ENCODE measurements around the gene GGACT.

Gene GGACT

DNA sequence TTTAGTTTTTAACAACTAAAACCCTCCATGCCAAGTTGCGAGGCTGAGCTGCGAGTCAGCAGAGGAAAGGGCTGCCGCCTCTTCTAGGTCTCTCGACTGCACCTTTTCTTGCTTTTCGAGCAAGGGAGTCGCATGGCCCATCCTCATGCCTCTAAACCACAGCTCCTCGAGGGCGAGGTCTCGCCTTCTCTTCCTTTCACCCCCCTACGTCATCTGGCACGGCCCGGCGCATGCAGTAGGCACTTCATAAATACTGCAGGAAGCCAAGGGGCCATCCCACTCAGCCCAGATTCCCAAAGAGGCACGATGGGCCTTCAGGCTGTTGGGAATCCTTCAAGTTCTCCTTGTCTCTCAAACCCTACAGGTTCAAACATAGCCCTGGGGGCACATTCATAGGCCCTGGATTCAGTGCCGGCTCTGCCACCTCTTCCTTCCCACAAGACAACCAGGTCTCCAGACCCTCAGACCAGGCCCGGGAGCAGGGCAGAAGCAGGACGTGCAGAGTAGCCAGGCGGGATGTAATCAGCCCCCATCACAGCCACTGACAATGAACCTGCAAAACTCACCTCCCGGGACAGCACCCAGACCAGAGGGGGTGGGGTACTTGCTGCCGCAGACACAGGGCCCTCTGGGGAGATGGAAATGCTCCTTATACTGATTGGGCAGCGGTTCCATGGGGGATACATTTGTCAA is 41.7 kb downstream of the GGACT start:
- DNase-seq, result no peak

DNA sequence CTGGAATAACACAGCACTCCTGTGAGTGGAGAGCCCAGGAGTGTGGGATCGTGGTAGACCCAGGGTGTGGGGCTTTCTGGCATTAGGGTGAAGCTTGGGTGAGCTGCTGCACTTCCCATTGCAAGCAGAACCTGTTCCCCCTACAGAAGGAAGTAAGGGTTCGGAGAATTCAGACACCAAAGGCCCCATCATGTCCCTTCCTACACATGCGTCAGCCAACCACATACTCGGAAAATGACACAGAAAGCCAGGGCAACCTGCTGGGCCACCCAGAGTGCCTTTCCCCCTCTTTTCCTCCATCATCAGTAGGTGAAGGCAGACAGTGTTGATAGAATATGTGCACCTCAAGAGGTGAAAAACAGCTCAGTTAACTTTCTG is 42.9 kb downstream of the GGACT start:
- DNase-seq, result no peak

DNA sequence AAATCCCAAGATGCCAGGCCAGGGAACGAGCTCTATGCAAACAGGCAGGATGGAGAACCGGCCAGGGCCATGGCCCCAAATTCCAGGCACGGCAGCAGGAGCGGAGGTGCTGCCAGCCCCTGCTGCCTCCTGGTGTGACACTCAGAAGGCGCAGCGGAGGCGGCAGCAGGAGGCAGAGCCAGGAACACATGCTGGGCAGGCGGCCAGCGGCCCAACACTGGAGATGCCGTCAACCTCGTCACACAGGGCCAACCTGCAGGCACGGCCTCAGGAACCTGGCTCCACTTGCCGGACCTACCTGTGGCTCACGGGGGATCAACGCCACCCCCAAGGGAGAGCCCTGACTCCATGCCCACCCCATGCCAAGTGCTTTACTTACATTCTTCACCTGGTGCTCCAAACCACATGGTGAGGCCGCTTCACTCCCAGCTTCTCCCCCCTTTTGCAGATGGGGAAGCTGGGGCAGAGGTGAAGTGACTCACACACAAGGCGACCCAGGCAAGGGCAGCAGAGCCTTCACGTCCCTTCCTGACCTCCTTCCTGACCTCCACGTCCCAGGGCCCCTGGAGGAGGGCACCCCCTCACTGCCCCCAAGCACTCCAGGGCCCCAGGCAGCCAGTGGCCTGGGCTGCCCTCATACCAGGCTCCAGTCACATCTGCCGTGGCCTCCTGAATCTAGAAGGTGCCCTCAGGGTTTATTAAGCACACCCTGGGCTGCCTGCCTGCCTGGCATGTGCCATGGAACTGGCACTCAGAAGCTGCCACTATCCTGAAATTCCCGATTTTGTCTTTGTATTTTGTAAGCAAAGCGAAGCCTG is 43.5 kb downstream of the GGACT start:
- no peak for DNase-seq

DNA sequence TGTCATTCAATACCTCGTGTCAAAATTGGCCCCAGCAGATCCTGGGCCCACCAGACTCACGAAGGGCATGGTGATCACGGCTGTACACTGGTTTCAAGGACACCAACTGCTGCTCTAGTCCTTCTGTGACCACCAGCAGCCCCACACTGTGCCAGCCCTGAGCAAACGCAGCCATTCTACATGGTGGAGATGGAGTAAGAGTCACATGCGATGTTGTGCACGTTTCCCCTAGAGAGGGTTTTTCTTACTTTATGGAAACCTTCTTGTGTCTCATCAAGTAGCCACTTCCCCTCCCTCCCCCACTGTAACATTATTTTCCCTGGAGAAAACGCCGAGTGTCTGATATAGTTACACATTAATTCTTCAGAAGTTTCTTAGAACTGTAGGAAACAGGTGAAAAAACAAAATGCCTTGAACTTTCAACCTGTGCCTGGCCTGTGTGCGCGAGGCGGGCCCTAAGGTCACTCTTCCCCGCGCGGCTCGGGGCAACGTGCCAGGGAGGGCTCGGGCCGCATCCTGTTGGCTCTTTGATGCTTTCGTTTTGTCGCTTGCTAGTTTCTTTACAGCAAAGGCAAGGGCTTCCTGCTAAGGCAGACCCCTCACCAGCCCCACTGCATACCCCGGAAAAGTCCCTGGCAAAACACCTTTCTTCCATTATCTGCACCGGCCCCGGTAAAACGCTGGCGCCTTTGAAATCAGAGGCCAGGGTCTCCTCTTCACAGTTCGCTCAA is 44.6 kb downstream of the GGACT start:
- peak; percentile 1 for DNase-seq

DNA sequence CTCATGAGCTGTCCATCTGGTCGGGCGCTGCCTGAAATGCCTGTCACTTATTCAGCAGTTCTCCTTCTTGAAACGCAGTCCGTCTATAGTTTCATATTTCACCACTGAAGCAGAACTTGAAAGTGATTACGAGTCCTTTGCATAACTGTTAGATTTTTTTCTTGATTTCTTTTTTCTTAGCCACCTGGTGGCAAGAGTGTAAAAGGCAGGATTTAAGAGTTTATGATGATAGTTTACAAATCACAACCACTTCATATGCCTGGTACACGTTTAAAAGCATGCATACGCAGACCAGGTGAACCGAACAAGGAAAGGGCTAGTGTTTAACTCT is 45.8 kb downstream of the GGACT start:
- peak; percentile 1 for DNase-seq

DNA sequence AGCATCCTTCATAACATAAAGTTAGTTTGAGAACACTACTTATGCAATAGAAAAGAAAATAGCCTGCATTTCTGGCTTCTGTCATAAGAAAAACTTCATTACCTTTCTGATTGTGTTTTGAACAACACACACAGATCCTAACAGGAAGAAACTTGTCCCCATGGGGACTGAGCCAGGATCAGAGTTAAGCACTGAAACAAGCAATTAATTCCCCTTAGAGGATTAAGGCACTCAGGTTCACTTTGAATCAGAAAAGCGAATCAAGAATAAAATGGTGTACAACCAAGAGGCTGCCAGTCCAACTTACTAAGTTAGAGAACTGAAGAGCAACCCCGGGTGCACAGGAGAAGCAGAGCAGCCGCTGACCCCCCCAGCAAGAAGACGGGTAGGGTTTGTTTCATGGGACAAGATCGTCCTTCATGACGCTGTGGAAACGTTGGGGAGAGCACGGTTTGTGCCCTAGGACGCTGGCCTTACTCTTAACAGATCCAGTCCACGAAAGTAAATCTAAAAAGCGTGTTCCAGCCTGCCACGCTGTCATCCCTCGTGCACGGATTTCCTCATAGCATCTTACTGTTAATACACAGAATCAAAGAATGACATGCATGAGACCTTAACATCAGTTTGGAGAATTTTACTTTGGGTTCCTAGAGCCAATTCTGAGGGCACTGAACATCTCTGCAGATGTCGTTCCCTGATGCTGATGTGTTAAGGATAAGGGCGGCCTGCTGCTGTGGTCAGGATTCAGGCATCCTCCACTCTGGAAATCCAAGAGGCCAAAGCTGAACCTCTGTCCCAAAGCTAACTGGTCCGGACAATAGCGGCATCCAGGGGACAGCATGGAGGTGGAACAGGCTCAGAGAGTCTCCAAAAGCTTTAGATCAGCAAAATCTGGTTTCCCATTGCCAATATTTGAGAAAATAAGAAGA is 46.4 kb downstream of the GGACT start:
- no peak for DNase-seq

DNA sequence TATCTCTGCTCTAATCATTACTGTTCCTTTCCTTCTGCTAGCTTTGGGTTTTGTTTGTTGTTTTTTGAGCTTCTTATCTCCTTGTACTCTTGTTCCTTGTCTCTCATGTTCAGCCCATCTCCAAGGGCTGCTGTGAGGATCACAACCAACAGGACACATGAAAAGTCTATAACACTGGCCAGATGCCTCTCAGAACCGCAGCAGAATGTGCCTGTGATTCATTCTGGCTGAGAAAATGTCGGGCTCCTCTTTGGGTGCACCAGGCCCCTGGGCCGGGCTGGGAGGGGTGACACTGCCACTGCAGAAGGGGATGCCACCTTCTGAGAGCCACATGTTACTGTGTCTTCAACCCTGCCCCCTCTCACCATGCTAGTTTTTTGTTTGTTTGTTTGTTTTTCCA is 48.0 kb downstream of the GGACT start:
- DNase-seq, result no peak

DNA sequence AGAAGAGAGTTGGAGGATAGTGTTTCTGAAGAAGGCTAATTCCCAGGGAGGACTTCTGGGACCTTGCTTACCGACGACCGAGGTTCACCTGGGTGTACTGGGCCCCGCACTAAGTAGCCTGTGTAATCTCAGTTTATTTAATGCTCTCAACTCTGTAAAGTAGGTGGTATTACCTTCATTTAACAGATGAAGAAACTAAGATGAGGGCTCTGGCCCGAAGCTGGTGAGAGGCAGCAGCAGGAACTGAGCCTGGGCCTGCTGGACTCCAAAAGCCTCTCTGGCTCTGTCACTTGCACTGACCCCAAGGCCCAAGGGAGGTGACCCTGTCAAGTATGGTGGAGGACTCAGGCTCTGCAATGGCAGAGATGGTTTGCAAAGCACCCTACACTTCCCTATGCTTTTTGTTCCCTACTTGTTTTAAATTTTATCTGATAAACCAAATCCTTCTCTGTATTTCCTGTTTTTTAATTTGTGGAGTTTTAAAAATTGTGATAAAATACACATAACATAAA is 50.6 kb downstream of the GGACT start:
- DNase-seq, result no peak

DNA sequence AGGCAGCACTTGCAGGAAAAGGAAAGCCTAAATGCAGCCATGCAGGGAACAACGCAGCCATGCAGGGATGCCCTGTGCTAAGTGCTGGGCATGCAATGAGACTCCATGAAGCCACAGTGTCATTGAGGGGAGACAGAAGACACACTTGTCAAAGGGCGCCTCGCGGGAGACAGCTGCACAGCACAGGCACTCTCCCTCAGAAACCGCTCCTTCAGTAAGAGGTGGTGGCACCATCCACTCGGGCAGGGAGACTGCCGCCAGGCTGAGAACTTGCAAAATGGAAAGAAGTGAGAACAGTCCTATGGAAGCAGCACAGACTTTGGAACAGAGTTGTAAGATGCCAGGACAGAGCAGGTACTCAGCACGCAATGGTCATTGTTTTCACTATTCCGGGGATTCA is 51.1 kb downstream of the GGACT start:
- no peak for DNase-seq

DNA sequence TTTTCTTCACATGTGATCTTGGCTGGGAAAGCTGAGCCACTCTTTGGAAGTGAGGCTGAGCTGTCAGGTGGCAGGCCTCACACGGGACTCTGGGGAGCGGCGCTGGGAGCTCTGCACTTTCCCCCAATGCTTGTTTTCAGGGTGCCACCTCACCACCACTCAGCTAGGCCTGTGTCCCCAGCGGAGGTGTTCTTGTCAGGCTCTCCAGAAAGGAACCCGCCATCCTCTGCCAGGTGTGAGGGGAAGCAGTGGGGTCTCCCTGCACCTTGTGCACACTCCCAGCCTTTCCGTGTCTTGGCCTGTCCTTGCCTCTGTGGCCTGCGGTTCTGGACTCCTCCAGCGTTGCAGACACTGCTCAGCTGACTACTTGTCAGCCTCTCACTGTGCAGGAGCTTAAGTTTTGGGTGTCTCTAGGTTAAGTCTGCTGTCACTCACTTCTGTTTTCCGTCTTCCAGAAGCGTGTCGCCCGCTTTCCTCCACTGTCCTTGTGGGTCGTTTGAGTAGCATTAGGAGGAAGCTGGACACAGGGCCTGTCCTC is 51.9 kb downstream of the GGACT start:
- no peak for DNase-seq

DNA sequence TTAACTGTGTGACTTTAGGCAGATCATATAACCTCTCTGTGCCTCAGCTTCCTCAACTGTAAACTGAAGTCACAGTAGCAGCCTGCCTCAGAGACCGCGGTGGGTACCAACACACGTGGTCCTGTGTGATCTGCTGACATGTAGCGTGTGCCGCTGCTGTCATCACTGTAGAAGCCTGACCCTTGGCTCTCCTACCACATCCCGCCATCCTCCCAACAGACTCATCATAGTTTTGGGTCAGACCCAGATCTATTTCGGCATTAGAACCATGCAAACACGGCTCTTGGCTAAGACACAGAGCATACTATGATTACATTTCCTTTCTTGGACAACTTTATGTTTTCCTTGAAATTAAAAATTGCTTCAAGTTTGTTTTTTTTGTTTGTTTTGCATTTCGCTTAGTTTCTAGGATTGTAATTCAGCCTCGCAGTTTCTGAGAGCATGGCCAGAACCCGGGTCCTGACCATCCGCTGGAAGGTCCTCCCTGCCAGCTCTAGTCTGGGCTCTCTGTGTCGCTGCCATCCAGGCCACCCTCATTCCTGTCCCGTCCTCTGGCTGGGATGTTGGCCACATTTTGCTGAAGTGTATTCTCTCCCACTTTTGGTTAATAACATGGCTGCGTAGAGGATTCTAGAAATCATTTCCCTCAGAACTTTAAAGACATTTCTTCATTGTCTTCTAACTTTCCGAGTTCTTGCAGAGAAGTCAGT is 53.0 kb downstream of the GGACT start:
- DNase-seq, result no peak

DNA sequence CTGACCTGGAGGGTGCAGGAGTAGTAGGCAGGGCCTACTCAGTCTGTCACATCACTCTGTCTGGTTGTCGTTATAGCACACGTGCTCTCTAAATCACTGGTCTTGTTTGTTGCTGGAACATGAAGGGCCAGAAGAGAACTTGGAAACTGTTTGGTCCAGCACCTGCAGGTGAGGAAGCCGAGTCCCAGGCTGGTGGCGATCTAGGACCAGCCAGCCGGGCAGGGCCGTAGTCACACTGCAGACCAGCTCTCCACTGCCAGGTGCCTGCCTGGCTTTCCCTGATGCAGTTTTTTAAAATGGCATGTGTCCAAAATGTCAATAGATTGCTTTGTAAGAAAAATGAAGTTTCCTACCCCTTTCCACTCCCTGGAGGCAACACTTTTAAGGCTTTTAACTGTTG is 53.7 kb downstream of the GGACT start:
- DNase-seq, result no peak

DNA sequence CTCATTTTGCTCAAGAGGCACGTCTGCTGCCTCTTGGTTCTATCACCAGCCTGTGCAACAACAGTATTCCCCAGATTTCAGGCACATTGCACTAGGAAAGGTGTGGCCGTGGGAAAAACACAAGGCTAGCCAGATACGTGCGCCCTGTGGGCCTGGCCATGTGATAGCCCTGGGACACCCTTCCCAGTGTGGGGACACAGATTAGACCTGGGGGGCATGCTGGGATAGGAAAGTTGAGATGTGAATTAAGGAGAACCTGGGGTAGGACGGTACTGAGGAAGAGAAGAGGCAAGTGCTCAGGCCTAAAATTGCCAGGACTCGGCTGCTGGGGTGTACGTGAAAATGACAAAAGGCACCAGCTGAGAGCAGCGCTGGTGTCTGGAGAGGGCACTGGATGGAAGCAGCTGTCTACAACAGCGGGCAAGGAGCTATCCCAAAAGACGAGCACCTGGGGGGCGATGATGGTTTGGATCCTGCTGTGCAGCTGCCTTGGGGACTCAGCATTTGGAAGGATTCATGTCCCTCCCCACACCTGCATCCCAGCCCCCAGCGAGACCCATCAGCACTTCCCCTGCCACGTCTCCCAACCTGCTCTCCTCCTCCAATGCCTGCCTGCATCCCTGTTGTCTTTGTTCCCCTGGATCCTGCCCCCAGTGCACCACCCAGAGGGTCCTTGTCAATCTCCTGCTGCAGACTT is 54.3 kb downstream of the GGACT start:
- DNase-seq, result no peak

DNA sequence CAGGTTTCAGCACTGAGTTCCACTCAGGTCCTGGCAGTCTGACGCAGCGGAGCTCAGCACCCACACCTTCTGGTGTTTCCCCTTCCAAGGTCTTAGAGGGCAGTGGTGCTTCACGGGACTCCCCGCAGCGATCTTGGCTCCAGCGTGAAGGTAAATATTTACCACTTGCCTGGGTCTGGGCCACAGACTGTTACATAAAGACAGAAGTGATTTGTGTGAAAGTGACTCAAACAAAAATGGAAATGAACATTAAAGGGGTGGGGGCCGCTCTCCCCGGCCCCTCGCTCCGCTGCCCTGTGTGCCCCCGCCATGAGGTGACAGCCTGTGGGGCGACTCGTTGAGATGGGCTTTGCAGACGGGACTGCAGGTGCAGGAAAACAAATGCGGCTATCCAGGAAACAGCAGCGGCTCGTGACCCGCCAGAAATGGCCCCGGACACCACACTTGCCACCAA is 55.0 kb downstream of the GGACT start:
- DNase-seq, result peak; percentile 50

DNA sequence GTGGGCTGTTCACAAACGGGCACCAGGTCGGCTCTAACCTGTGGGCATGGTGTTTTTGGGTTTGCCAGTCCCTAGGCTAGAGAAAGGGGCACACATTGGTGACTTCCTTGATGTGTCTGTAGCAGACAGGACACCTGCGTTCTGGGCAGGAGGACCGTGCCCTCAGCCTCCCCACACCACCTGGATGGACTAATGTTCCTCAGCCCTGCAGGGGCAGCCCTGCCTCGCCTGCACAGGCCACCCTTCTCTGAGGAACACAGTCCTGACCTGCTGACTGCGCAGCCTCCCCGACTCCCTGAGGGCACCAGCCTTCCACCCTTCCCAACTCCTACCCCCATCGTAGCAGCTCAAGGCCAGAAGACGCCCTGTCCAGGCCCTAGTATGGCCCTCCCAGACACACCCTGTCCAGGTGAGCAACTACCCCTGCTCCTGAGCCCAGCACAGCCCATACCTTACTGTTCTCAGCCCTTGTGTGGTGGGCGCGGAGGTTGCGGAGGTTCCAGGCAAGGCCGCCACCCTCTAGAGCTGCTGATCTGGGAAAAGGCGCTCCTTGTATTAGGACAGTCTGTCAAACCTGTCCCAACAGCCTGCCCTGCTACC is 55.7 kb downstream of the GGACT start:
- DNase-seq, result no peak

DNA sequence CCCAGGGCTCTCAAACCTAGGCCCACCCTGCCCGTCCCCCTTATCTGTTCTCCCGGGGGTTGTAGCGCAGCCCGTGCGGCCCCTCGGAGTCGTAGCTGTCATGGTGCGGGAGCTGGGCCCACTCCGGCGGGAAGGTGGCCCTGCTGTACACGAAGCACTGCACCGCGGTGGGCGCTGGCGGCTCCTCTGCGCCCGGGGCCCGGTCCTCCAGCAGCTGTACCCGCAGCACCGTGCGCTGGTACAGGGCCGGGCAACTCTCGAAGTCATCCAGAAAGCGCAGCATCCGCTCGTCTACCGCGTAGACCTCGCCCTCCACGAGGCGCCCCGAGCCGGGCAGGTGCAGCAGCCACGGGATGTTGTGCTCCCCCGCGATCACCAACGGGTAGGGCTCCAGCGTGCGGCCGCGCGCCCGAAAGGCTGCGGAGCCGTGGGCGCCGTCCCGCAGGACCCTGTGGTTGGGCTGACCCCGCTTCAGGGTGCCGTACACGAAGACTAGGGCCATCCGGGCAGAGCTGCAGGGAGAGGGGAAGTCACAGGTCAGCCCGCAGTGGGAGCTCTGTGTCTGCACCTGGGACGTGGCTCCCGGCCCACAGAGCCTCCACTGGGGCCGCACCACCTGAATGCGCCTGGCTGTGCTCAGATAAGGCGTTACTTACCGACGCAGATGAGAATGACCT is 56.4 kb downstream of the GGACT start:
- no peak for DNase-seq

DNA sequence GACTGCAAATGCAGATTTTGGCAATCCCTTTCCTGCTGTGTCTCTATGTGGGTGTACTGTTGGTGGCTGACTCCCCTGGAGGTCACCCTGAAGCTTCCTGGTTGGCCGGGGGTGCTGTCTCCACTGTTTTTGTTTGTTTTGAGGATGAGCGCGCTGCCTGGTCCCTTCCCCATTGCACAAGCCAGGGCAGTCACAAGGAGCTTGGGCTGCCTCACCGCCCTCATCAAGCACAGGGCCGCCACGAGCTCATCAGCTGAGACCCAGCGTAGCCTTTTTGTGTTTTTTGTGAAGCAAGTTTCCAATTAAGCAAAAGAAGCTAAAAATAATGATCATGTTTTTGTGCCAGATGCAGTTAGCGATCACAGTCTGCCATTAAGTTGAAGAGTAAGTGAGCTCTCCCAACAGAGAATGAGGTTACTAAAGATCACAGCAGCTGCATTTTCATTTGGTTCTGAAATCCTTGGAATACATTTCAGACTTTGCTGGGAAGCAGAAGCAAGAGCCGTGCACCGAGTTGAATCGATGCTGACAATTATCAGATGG is 57.8 kb downstream of the GGACT start:
- no peak for DNase-seq

DNA sequence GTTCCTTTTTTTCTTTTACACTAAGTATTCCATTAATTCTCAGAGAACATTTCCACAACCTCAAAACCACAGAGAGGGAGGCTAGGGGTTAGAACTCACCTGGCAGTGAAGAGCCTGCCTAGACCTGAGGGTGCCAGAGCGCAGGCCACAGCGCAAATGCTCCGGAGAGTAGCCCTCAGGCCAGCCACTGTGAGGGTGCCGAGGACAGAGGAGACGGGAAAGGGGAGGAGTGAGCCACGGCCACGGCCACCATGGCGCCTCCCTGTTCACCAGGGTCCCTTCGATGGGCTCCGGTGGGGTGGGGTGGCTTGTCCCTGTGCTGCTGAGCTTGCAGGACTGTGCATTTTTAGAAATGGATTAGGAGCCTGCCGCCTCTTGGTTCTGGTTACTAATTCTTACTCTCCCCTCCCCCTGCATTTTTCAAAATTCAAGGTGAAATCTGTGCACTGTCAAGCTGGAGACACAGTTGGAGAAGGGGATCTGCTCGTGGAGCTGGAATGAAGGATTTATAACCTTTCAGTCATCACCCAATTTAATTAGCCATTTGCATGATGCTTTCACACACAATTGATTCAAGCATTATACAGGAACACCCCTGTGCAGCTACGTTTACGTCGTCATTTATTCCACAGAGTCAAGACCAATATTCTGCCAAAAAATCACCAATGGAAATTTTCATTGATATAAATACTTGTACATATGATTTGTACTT is 58.8 kb downstream of the GGACT start:
- no peak for DNase-seq

DNA sequence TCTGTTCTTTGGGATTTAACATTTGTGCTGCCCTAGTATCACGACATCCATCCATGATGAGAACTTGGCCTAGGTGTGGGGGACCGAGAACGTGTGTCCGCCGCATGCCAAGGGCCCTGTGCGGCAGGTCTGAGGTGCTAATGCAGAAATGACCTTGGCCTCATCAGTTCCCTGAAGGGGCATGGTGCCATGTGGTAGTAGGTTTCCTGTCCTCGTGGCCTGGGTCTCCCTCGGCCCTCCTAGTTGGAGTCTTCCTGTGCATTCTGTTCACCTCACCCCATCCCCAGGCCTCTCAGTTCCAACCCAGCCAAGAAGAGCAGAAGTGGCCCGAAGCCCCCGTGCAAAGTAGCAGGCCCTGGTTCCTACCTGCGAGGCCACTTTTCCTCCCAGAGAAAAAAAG is 59.8 kb downstream of the GGACT start:
- DNase-seq, result no peak

All from DMS53 (cell line).